Suprapubic skin (tissue), 4 donors: ENCODE measurements around the gene ING2. TPM values are rescaled to one million over a fixed set of nuclear protein-coding genes. Genes with fewer than 3 reads are reported as not detected.

Experiments used
- DNase-seq, 2 donors: peaks; one replicate each; pipeline ENCODE4 v3.0.0-alpha.2; 2019; ENCODE audit warnings: low spot score in 2 of 2
- H3K27ac ChIP-seq: fragments of 200-600 bp; sonication (generic); one replicate; pipeline ENCODE4 v1.5.1; 2019
- H3K27me3 ChIP-seq: fragments of 200-600 bp; sonication (generic); one replicate; pipeline ENCODE4 v1.5.1; 2019
- H3K36me3 ChIP-seq: fragments of 200-600 bp; sonication (generic); one replicate; pipeline ENCODE4 v1.5.1; 2019
- H3K4me1 ChIP-seq: fragments of 200-600 bp; sonication (generic); one replicate; pipeline ENCODE4 v1.5.1; 2019
- H3K4me3 ChIP-seq: fragments of 200-600 bp; sonication (generic); one replicate; pipeline ENCODE4 v1.5.1; 2019; ENCODE audit warnings: mild to moderate bottlenecking
- H3K9me3 ChIP-seq: fragments of 200-600 bp; sonication (generic); one replicate; pipeline ENCODE4 v1.5.1; 2019
- EP300 ChIP-seq: sonication (generic); formaldehyde crosslinking; IDR thresholded peaks from one replicate; pipeline ENCODE4 v1.6.1; 2017; ENCODE audit warnings: antibody characterized with exemption
- POLR2A ChIP-seq, 2 donors: fragments of 450-650 bp; IDR thresholded peaks; one replicate each; pipeline ENCODE4 v1.6.1; 2017; ENCODE audit warnings: antibody characterized with exemption in 2 of 2, mild to moderate bottlenecking in 2 of 2, moderate library complexity in 2 of 2
- POLR2AphosphoS5 ChIP-seq, 3 donors: sonication (generic); formaldehyde crosslinking; IDR thresholded peaks; one replicate each; pipeline ENCODE4 v1.6.1; 2017; ENCODE audit warnings: antibody characterized with exemption in 3 of 3
- WGBS: methylation state at CpG from one replicate; pipeline ENCODE4 v1.1.5; 2018; 5-methylcytosine and 5-hydroxymethylcytosine counted together
- total RNA-seq, 4 donors: library from RNA; depleted of rRNA; stranded (reverse); fragments of >200 nt; gene quantifications; one replicate each; pipeline ENCODE4 v1.1.0, GENCODE V29; 2016
- TF ChIP-seq, protein P1 (sequence below), 2 donors: fragments of 200-600 bp in 1 of 2; fragments of 450-650 bp in 1 of 2; sonication (generic) in 1 of 2; IDR thresholded peaks; one replicate each; pipeline ENCODE4 v1.5.1; 2016 to 2019; ENCODE audit warnings: antibody characterized with exemption in 2 of 2, mild to moderate bottlenecking in 1 of 2, moderate library complexity in 1 of 2

Gene ING2
- total RNA-seq, 4 donors from 2014 or later, result 9.9 to 21.2 (median 18.8) TPM

- TF ChIP-seq, protein P1, sequence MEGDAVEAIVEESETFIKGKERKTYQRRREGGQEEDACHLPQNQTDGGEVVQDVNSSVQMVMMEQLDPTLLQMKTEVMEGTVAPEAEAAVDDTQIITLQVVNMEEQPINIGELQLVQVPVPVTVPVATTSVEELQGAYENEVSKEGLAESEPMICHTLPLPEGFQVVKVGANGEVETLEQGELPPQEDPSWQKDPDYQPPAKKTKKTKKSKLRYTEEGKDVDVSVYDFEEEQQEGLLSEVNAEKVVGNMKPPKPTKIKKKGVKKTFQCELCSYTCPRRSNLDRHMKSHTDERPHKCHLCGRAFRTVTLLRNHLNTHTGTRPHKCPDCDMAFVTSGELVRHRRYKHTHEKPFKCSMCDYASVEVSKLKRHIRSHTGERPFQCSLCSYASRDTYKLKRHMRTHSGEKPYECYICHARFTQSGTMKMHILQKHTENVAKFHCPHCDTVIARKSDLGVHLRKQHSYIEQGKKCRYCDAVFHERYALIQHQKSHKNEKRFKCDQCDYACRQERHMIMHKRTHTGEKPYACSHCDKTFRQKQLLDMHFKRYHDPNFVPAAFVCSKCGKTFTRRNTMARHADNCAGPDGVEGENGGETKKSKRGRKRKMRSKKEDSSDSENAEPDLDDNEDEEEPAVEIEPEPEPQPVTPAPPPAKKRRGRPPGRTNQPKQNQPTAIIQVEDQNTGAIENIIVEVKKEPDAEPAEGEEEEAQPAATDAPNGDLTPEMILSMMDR (IDR thresholded peaks at IDR 0.05), result no peak
- TF ChIP-seq POLR2AphosphoS5 (IDR thresholded peaks at IDR 0.05), result no peak
- no peak for TF ChIP-seq EP300
- TF ChIP-seq POLR2A (IDR thresholded peaks at IDR 0.05), result no peak
- Histone ChIP-seq H3K27ac (no peak overlapping the region), H3K9me3 (no peaks in the 10 kb centered on the region), H3K4me3 (no peak overlapping the region), H3K4me1 (peaks cover 31% of the 10 kb centered on the region), H3K36me3 (peaks cover 14% of the 10 kb centered on the region), H3K27me3 (no peaks in the 10 kb centered on the region)
- DNase-seq, result no peak
- WGBS, result 63% methylated on average over 6 of the region's 6 CpGs
Measured at GRCh38 chr4:183507925-183508696, 3.3 kb downstream of the ING2 start.

DNA sequence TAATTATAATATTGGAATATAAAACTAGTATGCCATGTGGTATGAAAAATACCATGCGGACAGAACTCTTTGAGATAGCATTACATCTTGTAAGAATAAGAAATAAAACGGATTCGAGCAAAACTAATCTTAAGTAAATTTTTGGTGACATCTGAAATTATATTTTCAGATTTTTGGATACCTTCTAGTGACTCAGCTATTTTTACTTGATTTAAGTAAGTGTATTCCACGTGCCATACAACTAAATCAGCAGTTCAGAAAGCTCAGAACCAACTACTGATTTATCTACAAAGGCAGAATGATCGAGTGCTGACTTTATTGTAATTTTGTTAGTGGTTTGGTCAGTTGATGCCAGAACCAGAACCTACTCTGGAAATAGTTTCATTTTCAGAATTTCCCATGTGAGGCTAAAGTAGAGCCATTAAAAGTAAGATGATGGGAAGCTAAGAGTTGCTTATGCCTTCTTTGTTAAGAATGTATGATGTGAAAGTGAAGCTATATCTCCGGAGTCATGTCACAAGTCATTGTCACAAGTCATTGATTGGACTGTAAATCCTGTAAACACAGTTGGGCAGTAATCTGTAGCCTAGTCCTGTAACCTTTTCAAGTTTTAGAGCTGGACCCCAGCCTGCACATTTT lies 4.0 kb downstream of the ING2 start:
- H3K27me3 ChIP-seq, result no peaks in the 10 kb centered on the region
- 82% methylated on average over 6 of the region's 6 CpGs for WGBS

GRCh38 chr4:183515411-183515810 lies 10.6 kb downstream of the ING2 start:
- H3K4me3 ChIP-seq, result no peak overlapping the region
- H3K27me3 ChIP-seq, result no peaks in the 10 kb centered on the region
- no peaks in the 10 kb centered on the region for H3K9me3 ChIP-seq
- WGBS, result 87% methylated on average over 6 of the region's 6 CpGs
- no peak for TF ChIP-seq POLR2AphosphoS5 (IDR thresholded peaks at IDR 0.05)
- TF ChIP-seq POLR2A (IDR thresholded peaks at IDR 0.05), result no peak
- TF ChIP-seq, protein P1 (IDR thresholded peaks at IDR 0.05), result no peak
- no peak for TF ChIP-seq EP300
- DNase-seq, result no peak
- no peaks in the 10 kb centered on the region for H3K4me1 ChIP-seq
- H3K27ac ChIP-seq, result no peak overlapping the region
- peaks cover 13% of the 10 kb centered on the region for H3K36me3 ChIP-seq

More for the DNA sequence above, 4.0 kb downstream of the ING2 start:
- peaks cover 14% of the 10 kb centered on the region for H3K36me3 ChIP-seq
- H3K4me3 ChIP-seq, result no peak overlapping the region
- TF ChIP-seq POLR2AphosphoS5 (IDR thresholded peaks at IDR 0.05), result no peak
- TF ChIP-seq, protein P1 (IDR thresholded peaks at IDR 0.05), result no peak
- TF ChIP-seq EP300, result no peak
- TF ChIP-seq POLR2A (IDR thresholded peaks at IDR 0.05), result no peak
- no peak overlapping the region for H3K27ac ChIP-seq
- DNase-seq, result no peak
- H3K9me3 ChIP-seq, result no peaks in the 10 kb centered on the region
- peaks cover 27% of the 10 kb centered on the region for H3K4me1 ChIP-seq

- Histone ChIP-seq H3K4me3 (no peak overlapping the region), H3K4me1 (no peaks in the 10 kb centered on the region), H3K36me3 (peaks cover 4% of the 10 kb centered on the region), H3K9me3 (no peaks in the 10 kb centered on the region), H3K27ac (no peak overlapping the region), H3K27me3 (no peaks in the 10 kb centered on the region)
- WGBS, result 88% methylated on average over 2 of the region's 2 CpGs
- TF ChIP-seq POLR2AphosphoS5 (IDR thresholded peaks at IDR 0.05), result no peak
- TF ChIP-seq POLR2A (IDR thresholded peaks at IDR 0.05), result no peak
- TF ChIP-seq, protein P1 (IDR thresholded peaks at IDR 0.05), result no peak
- no peak for TF ChIP-seq EP300
- DNase-seq, result no peak
Measured at GRCh38 chr4:183517194-183517593, 12.3 kb downstream of the ING2 start.

- WGBS, result 93% methylated on average over 3 of the region's 3 CpGs
- TF ChIP-seq, protein P1 (IDR thresholded peaks at IDR 0.05), result no peak
- TF ChIP-seq POLR2A (IDR thresholded peaks at IDR 0.05) (no peak), EP300 (no peak), POLR2AphosphoS5 (IDR thresholded peaks at IDR 0.05) (no peak)
- no peak for DNase-seq
- Histone ChIP-seq H3K4me3 (no peak overlapping the region), H3K4me1 (no peaks in the 10 kb centered on the region), H3K9me3 (no peaks in the 10 kb centered on the region), H3K27ac (no peak overlapping the region), H3K36me3 (no peaks in the 10 kb centered on the region), H3K27me3 (no peaks in the 10 kb centered on the region)
Measured at GRCh38 chr4:183517781-183518180, 12.9 kb downstream of the ING2 start.
